Right lobe of liver (tissue), 4 donors: ENCODE measurements around the gene ATM.

Source experiments
- POLR2A ChIP-seq: fragments of 450-650 bp; IDR thresholded peaks from one replicate; pipeline ENCODE4 v1.6.1; 2017; ENCODE audit warnings: antibody characterized with exemption, mild to moderate bottlenecking
- TF ChIP-seq, protein P1 (sequence below), 4 donors: fragments of 200-600 bp in 3 of 4; fragments of 450-650 bp in 1 of 4; IDR thresholded peaks; one replicate each; pipeline versions ENCODE4 v1.5.1 to v1.8.0; 2016 to 2022; ENCODE audit warnings: antibody characterized with exemption in 4 of 4, mild to moderate bottlenecking in 2 of 4
- donor health status: DM: no; HTN: no; CAD: no.
- donor health status: DM: no; HTN: no; CAD: no.
- donor health status: DM: no; HTN: yes; CAD: no.

DNA sequence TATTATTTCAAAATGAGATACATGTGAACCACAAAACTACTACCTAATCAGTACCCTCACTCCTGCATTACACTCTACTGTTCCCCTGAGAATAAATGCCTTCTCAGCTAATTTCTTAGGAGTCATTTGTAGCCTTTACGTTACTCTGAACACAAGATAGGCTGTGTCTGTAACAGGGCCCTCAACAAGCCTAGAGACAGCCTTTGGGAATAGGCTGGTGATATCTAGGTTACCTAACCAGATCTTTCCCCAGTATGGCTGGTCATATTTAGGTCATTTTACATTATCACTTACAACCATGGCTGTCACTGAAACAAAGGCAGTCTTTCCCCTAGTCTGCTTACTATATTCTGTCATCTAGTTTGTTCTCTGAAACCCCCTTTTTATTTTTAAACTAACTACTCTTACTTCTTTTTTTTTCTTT lies 14.2 kb downstream of the ATM start:
- TF ChIP-seq, protein P1, sequence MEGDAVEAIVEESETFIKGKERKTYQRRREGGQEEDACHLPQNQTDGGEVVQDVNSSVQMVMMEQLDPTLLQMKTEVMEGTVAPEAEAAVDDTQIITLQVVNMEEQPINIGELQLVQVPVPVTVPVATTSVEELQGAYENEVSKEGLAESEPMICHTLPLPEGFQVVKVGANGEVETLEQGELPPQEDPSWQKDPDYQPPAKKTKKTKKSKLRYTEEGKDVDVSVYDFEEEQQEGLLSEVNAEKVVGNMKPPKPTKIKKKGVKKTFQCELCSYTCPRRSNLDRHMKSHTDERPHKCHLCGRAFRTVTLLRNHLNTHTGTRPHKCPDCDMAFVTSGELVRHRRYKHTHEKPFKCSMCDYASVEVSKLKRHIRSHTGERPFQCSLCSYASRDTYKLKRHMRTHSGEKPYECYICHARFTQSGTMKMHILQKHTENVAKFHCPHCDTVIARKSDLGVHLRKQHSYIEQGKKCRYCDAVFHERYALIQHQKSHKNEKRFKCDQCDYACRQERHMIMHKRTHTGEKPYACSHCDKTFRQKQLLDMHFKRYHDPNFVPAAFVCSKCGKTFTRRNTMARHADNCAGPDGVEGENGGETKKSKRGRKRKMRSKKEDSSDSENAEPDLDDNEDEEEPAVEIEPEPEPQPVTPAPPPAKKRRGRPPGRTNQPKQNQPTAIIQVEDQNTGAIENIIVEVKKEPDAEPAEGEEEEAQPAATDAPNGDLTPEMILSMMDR (IDR thresholded peaks at IDR 0.05), result no peak
- no peak for TF ChIP-seq POLR2A
